Measurements from ENCODE around the gene PSMG3. TPM values are rescaled to one million over a fixed set of nuclear protein-coding genes. Genes with fewer than 3 reads are reported as not detected.

The PSMG3 gene
- total RNA-seq, 1 experiment from 2014 or later, result 59.4 TPM

DNA sequence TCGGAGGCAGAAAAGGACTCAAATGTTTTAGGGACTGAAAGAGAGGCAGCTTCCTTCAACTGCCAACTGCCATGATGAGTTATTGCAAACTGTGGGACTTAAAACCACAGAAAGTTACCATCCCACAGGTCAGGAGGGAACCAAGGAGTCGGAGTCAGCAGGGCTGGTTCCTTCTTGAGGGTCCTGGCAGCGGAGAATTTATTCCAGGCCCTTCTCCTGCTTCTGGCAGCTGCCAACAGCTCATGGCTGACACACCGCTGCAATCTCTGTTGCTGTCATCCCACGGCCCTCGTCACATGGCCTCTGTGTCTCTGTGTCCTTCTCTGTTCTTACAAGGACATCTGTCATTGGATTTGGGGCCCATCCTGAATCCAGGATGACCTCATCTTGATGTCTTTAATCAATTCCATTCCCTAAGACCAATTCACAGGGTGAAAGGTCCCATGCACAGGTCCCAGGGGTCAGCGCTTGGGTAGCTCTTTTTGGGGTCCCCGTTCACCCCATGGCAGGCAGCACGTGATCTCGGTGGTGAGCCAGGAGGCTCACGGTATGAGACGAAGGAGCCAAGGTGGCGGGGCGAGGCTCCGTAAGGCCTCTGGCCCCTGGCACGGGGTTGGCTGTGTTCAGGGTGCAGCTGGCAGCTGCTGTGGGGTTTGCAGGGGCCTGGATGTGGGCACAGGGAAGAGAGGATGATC is 27.4 kb upstream of the PSMG3 start:
- no peak for DNase-seq (ENCODE audit: low read depth, low spot score)
- Histone ChIP-seq H3K4me3 (ENCODE audit: low read depth in 2 of 2, low read length in 2 of 2) (no peak overlapping the region), H3K27ac (ENCODE audit: low read length) (no peak overlapping the region), H3K36me3 (ENCODE audit: control insufficient read depth, insufficient read depth, low read length) (no peaks in the 10 kb centered on the region), H3K4me1 (ENCODE audit: control insufficient read depth, insufficient read depth, low read length) (no peaks in the 10 kb centered on the region), H3K9me3 (ENCODE audit: control insufficient read depth, insufficient read depth, low read depth, low read length) (no peaks in the 10 kb centered on the region), H3K27me3 (ENCODE audit: control insufficient read depth, insufficient read depth, low read length) (peaks cover 3% of the 10 kb centered on the region; the same call in 1 of the 2 replicates)
- ChIA-PET POLR2A (no interaction called here), CTCF (no interaction called here)
- in situ Hi-C loops (cut with HindIII; ENCODE audit: low pct_unique_long_range_greater_than_20kb, low sequenced_read_pairs) (no loop called here), intact Hi-C loops (cut with micrococcal nuclease; ENCODE audit: unreplicated experiment) (no loop called here)
- no TSS peak for BruUV-seq (replicated peaks)
- ATAC-seq, result no peak
- TF ChIP-seq TCF7L2 (IDR thresholded peaks at IDR 0.05; ENCODE audit: low read depth, low read length) (no peak), SIN3A (IDR thresholded peaks at IDR 0.05; ENCODE audit: borderline replicate concordance, insufficient read depth, low read depth, low read length) (no peak), REST (IDR thresholded peaks at IDR 0.05; ENCODE audit: insufficient read depth in 1 of 2, low read depth in 2 of 2, low read length in 1 of 2) (no peak), POLR2AphosphoS5 (IDR thresholded peaks at IDR 0.05; ENCODE audit: low read depth, low read length) (no peak), CTCF (IDR thresholded peaks at IDR 0.05) (no peak)

DNA sequence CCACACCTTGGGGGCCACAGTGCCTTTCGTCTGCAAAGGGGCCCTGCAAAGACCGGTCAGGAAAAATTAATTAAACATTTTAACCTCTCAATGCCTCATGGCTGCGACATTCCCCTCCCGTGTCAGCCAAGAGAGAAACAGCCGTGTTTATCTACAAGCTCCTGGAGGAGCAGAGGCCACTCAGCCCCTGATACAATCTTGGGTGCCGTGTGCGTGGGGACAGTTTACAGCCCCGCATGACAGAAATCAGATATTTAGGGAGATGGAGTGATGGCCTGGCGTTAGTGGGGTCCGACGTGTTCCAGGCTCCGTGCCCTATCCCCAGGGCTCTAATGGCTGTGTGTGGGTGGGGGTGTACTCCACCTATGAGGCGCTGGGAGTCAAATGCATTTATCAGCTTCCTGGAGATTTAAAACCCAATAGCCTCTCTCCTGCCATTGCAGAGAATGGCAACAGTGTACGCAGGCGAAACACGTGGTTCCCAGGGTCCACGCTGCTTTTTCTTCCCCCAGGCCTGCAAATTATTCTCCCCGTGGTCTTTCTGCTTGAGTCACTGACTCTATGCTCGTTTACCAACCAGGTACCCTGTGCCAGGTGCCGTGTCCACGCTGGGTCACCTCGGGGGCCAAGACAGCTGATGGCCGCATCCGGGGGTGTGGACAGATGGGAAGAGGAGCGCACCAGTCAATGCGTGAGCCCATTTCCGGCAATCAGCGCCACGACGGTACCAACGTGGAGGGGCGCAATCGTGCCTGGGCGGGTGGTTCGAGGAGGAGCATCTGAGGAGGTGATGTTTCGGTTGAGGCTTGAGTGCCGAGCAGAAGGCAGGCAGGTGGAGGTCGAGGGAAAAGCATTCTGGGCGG is 26.6 kb upstream of the PSMG3 start:
- intact Hi-C loops (cut with micrococcal nuclease; ENCODE audit: unreplicated experiment) (no loop called here), in situ Hi-C loops (cut with HindIII; ENCODE audit: low pct_unique_long_range_greater_than_20kb, low sequenced_read_pairs) (no loop called here)
- TF ChIP-seq POLR2AphosphoS5 (IDR thresholded peaks at IDR 0.05; ENCODE audit: low read depth, low read length) (no peak), CTCF (IDR thresholded peaks at IDR 0.05) (no peak), REST (IDR thresholded peaks at IDR 0.05; ENCODE audit: insufficient read depth in 1 of 2, low read depth in 2 of 2, low read length in 1 of 2) (no peak), TCF7L2 (IDR thresholded peaks at IDR 0.05; ENCODE audit: low read depth, low read length) (no peak)
- Histone ChIP-seq H3K27ac (ENCODE audit: low read length) (no peak overlapping the region), H3K36me3 (ENCODE audit: control insufficient read depth, insufficient read depth, low read length) (no peaks in the 10 kb centered on the region), H3K4me3 (ENCODE audit: low read depth in 2 of 2, low read length in 2 of 2) (no peak overlapping the region), H3K4me1 (ENCODE audit: control insufficient read depth, insufficient read depth, low read length) (no peaks in the 10 kb centered on the region), H3K9me3 (ENCODE audit: control insufficient read depth, insufficient read depth, low read depth, low read length) (no peaks in the 10 kb centered on the region), H3K27me3 (ENCODE audit: control insufficient read depth, insufficient read depth, low read length) (peaks cover 3% of the 10 kb centered on the region; the same call in 1 of the 2 replicates)
- no peak for ATAC-seq
- CTCF ChIA-PET, result no interaction called here
- no peak for DNase-seq (ENCODE audit: low read depth, low spot score)
- no TSS peak for BruUV-seq (replicated peaks)
- POLR2A ChIA-PET, result no interaction called here

All from Panc1 (cell line).